T-cell (primary cell): Measurements from ENCODE around the gene CD74. TPM values are rescaled to one million over a fixed set of nuclear protein-coding genes. Genes with fewer than 3 reads are reported as not detected.

Experiments used
- ATAC-seq, 4 experiments: fragments of 200-7000 bp in 3 of 4; fragments of 150-1000 bp in 1 of 4; cut with Tn5 transposase; replicated peaks in 1 of 4; 1 replicate in 3 of 4; 2 replicates in 1 of 4; pipeline ENCODE4 v1.10.0; 2021; ENCODE audit warnings: moderate library complexity in 3 of 4, mild to moderate bottlenecking in 2 of 4, moderate number of reproducible peaks in 1 of 4
- CTCF ChIA-PET, 2 donors: fragments of 300-600 bp; sonication (Branson Sonifier 250); formaldehyde crosslinking; loops; one replicate each; lab custom pipeline; 2022; ENCODE audit warnings: antibody characterized with exemption in 2 of 2; lab: Charles Lee
- POLR2A ChIA-PET, 2 donors: fragments of 300-600 bp; sonication (Branson Sonifier 250); formaldehyde crosslinking; loops; one replicate each; lab custom pipeline; 2022; ENCODE audit warnings: antibody characterized with exemption in 2 of 2; lab: Charles Lee
- DNase-seq, 35 experiments: peaks; one replicate each; pipeline versions ENCODE4 v3.0.0 to v3.0.0-alpha.2; 2013 to 2023
- H3K27ac ChIP-seq: one replicate; pipeline ENCODE4 v1.5.1; 2013; ENCODE audit warnings: low read length
- H3K27me3 ChIP-seq, 2 experiments: replicated peaks in 1 of 2; 1 replicate in 1 of 2; 2 replicates in 1 of 2; pipeline versions ENCODE4 v1.6.1 to v1.7.0; 2013; ENCODE audit warnings: low read length in 1 of 2, mixed read lengths in 1 of 2; ENCODE audit not compliant: control insufficient read depth in 2 of 2, insufficient read depth in 2 of 2; ENCODE audit errors: extremely low read depth in 1 of 2
- H3K36me3 ChIP-seq, 2 donors: 1 replicate in 1 of 2; 2 replicates in 1 of 2; pipeline versions ENCODE4 v1.6.1 to v1.7.0; 2013; ENCODE audit warnings: low read length in 1 of 2; ENCODE audit not compliant: control insufficient read depth in 2 of 2, insufficient read depth in 1 of 2; ENCODE audit errors: extremely low read depth in 1 of 2
- H3K4me1 ChIP-seq, 2 experiments: 1 replicate in 1 of 2; 2 replicates in 1 of 2; pipeline versions ENCODE4 v1.6.1 to v1.7.0; 2013; ENCODE audit warnings: low read length in 2 of 2, mixed read lengths in 1 of 2; ENCODE audit not compliant: insufficient read depth in 2 of 2, control insufficient read depth in 1 of 2; ENCODE audit errors: extremely low read depth in 1 of 2
- H3K4me3 ChIP-seq, 2 donors: 1 replicate in 1 of 2; 2 replicates in 1 of 2; pipeline versions ENCODE4 v1.5.1 to v1.7.0; 2013; ENCODE audit warnings: mild to moderate bottlenecking in 2 of 2, low read length in 1 of 2, moderate library complexity in 1 of 2; ENCODE audit not compliant: control insufficient read depth in 1 of 2; ENCODE audit errors: extremely low read depth in 1 of 2
- H3K9me3 ChIP-seq: 2 replicates; pipeline ENCODE4 v1.7.0; 2013
- H3K27ac Mint-ChIP-seq, 2 donors: one replicate each; pipeline ENCODE4 v1.8.0; 2020 to 2021; ENCODE audit warnings: mild to moderate bottlenecking in 2 of 2, mixed read lengths in 2 of 2
- H3K27me3 Mint-ChIP-seq, 2 donors: one replicate each; pipeline ENCODE4 v1.8.0; 2021 to 2022; ENCODE audit warnings: mixed read lengths in 2 of 2
- H3K36me3 Mint-ChIP-seq: one replicate; pipeline ENCODE4 v1.8.0; 2021; ENCODE audit warnings: mixed read lengths
- H3K4me1 Mint-ChIP-seq, 3 donors: one replicate each; pipeline ENCODE4 v1.8.0; 2020 to 2022; ENCODE audit warnings: mixed read lengths in 3 of 3, mild to moderate bottlenecking in 1 of 3
- H3K4me3 Mint-ChIP-seq, 3 donors: one replicate each; pipeline ENCODE4 v1.8.0; 2020 to 2022; ENCODE audit warnings: mild to moderate bottlenecking in 3 of 3, mixed read lengths in 3 of 3, moderate library complexity in 3 of 3
- H3K9me3 Mint-ChIP-seq, 3 donors: one replicate each; pipeline ENCODE4 v1.8.0; 2020 to 2022; ENCODE audit warnings: mixed read lengths in 3 of 3
- WGBS: methylation state at CpG from one replicate; pipeline ENCODE4 v1.1.5; 2013; ENCODE audit warnings: missing lambda C conversion rate; ENCODE audit not compliant: insufficient coverage; 5-methylcytosine and 5-hydroxymethylcytosine counted together
- total RNA-seq, 35 experiments: library from RNA in 6 of 35; stranded (reverse) in 6 of 35; fragments of 120-200 nt in 1 of 35; gene quantifications; one replicate each; pipeline versions ENCODE4 v1.2.1 to v1.2.4 and lab custom pipeline; 2013 to 2026

Gene CD74
- total RNA-seq, 5 donors from 2014 or later (not counting 1 experiment from before 2014, with no cell fraction given), result 201 to 512 (median 406) TPM

DNA sequence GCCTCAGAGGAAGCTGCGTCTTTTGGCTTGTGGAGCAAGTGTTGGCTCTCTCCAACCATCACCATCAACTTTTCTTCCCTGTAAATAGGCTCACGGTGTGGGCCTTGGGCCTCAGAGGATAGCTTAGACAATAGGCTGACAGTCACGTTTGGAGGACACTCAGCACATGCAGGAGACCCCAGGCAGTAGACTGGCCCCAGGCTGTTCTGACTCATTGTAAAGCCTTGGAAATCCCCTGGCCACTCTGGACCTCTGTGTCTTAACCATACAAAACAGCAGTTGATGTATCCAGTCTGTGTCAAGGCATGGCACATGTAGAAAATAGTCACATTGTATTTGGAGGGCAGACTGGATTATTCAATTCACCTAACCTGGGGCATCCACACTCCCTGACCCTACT is 18.6 kb downstream of the CD74 start:
- no peaks in the 10 kb centered on the region for H3K4me1 ChIP-seq
- ChIA-PET CTCF (interaction anchor here in 1 of 2 donors (1.0 kb wide), 1 partner anchor 42 kb away, joined by 3 read pairs; no protein-coding TSS in a partner anchor), POLR2A (no interaction called here)
- no peak for DNase-seq
- no peak overlapping the region for H3K27ac Mint-ChIP-seq
- H3K4me3 ChIP-seq, result no peak overlapping the region
- no peaks in the 10 kb centered on the region for H3K27me3 Mint-ChIP-seq
- H3K36me3 Mint-ChIP-seq, result peaks cover 43% of the 10 kb centered on the region
- no peaks in the 10 kb centered on the region for H3K9me3 ChIP-seq
- no peak overlapping the region for H3K27ac ChIP-seq
- no peaks in the 10 kb centered on the region for H3K4me1 Mint-ChIP-seq
- H3K9me3 Mint-ChIP-seq, result no peaks in the 10 kb centered on the region
- WGBS, result 71% methylated on average over 2 of the region's 3 CpGs
- ATAC-seq, result no peak
- H3K27me3 ChIP-seq, result no peaks in the 10 kb centered on the region
- peaks cover 19 to 84% of the 10 kb centered on the region in 2 donors for H3K36me3 ChIP-seq
- no peak overlapping the region for H3K4me3 Mint-ChIP-seq

DNA sequence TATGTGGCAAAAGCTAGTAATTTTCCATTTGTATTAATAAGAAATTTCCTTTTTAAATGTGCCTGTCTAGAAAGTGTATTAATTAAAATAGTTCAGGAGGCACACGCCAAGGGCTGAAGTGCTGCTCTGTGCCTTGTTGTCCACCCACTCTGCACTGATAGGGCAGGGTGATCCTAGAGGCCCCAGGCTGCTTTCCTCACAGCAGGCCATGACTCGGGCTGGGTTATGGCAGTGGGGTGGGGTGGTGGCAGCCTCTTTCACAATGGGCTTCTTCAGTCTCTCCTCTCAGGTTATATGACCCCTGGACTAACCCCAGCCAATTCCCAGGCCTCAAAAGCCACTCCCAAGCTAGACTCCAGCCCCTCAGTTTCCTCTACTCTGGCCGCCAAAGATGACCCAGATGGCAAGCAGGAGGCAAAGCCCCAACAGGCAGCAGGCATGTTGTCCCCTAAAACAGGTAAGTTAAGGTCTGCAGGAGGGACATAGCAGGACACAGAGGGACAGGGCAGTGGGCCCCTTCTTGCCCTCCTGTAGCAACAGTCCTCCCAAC is 19.5 kb downstream of the CD74 start:
- CTCF ChIA-PET, result no interaction called here
- WGBS, result no CpG with 5 or more reads among the region's 3 CpGs
- DNase-seq, result no peak
- Mint-ChIP-seq H3K9me3 (no peaks in the 10 kb centered on the region), H3K4me3 (no peak overlapping the region), H3K27ac (peak overlapping the region in 1 of 2 donors; percentile 12), H3K36me3 (peaks cover 46% of the 10 kb centered on the region), H3K4me1 (no peaks in the 10 kb centered on the region), H3K27me3 (no peaks in the 10 kb centered on the region)
- Histone ChIP-seq H3K4me3 (no peak overlapping the region), H3K27me3 (no peaks in the 10 kb centered on the region), H3K36me3 (peaks cover 19 to 83% of the 10 kb centered on the region in 2 donors), H3K27ac (no peak overlapping the region), H3K4me1 (no peaks in the 10 kb centered on the region), H3K9me3 (no peaks in the 10 kb centered on the region)
- no peak for ATAC-seq
- POLR2A ChIA-PET, result no interaction called here

DNA sequence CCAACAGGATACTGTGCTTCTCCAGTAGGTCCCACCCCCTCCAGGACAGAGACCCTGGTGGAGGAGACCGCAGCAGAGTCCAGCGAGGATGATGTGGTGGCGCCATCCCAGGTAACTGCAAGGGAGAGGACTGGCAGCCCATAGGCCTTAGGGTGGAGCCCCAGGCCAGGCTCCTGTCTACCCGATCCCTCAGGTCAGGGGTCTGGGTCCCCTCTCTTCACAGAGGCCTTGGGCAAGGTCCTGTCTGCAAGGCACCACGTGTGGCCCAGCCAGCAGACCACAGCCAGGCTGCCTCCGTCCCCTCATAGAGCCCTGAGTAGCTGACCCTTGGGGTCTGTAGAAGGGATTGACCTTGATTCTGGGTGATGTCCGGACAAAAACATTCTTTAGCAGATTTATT is 20.0 kb downstream of the CD74 start:
- Mint-ChIP-seq H3K27ac (no peak overlapping the region), H3K36me3 (peaks cover 44% of the 10 kb centered on the region), H3K4me1 (no peaks in the 10 kb centered on the region), H3K4me3 (no peak overlapping the region), H3K27me3 (no peaks in the 10 kb centered on the region), H3K9me3 (no peaks in the 10 kb centered on the region)
- ATAC-seq, result no peak
- POLR2A ChIA-PET, result no interaction called here
- Histone ChIP-seq H3K4me1 (no peaks in the 10 kb centered on the region), H3K4me3 (no peak overlapping the region), H3K36me3 (peaks cover 19 to 85% of the 10 kb centered on the region in 2 donors), H3K27me3 (no peaks in the 10 kb centered on the region), H3K9me3 (no peaks in the 10 kb centered on the region), H3K27ac (no peak overlapping the region)
- DNase-seq, result no peak
- CTCF ChIA-PET, result no interaction called here
- WGBS, result 95% methylated on average over 5 of the region's 7 CpGs

DNA sequence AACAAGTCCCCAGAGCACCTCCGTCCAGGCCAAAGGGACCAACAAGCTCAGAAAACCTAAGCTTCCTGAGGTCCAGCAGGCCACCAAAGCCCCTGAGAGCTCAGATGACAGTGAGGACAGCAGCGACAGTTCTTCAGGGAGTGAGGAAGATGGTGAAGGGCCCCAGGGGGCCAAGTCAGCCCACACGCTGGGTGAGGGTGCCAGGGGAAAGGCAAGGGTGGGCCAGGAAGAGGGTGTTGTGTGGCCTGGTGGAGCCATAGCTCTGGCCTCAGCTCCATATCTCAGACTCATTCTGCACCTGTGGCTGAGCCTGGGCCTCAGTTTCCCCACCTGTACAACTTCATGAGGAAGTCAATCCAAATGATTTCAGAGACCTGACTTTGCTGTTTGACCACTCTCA is 20.7 kb downstream of the CD74 start:
- no peaks in the 10 kb centered on the region for H3K4me1 Mint-ChIP-seq
- peaks cover 43% of the 10 kb centered on the region for H3K36me3 Mint-ChIP-seq
- no peaks in the 10 kb centered on the region for H3K9me3 ChIP-seq
- CTCF ChIA-PET, result no interaction called here
- POLR2A ChIA-PET, result no interaction called here
- DNase-seq (no peak), ATAC-seq (no peak)
- no peak overlapping the region for H3K4me3 ChIP-seq
- no peak overlapping the region for H3K27ac Mint-ChIP-seq
- H3K4me1 ChIP-seq, result no peaks in the 10 kb centered on the region
- H3K27ac ChIP-seq, result no peak overlapping the region
- H3K4me3 Mint-ChIP-seq, result no peak overlapping the region
- H3K27me3 Mint-ChIP-seq, result no peaks in the 10 kb centered on the region
- no peaks in the 10 kb centered on the region for H3K27me3 ChIP-seq
- H3K9me3 Mint-ChIP-seq, result no peaks in the 10 kb centered on the region
- peaks cover 13 to 91% of the 10 kb centered on the region in 2 donors for H3K36me3 ChIP-seq
- 83% methylated on average over 1 of the region's 3 CpGs for WGBS

DNA sequence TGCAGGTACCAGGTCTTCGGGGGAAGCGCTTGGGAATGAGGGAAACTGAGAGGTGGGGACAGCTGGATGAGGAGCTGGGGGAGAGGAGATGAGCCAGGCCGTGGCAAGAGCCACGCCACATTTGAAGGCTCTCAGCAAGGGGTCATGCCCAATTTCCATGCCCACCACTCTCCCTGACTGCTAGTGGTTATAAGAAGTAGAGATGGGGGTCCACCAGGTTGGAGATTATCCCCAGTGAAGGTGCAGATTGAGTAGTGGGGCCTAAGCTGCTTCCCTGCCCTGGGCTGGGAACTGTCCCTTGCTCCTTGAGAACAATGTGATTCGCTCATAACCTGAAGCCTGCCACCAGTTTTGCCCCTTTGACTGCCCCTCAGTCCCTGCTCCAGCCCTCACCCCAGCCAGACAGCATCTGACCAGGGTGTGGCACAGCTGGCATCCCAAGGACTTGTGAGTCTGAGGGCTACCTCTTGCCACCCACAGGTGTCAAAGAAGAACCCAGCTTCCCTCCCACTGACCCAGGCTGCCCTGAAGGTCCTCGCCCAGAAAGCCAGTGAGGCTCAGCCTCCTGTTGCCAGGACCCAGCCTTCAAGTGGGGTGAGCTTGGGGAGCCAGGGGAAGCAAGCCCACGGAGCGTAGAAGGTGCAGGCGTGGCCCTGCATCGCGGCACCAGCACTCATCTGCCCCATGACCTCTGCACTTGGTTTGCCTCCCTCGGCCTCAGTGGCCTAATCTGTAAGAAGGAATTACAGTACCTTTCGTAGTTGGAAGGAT is 21.5 kb downstream of the CD74 start:
- no peak overlapping the region for H3K27ac Mint-ChIP-seq
- CTCF ChIA-PET, result no interaction called here
- H3K36me3 Mint-ChIP-seq, result peaks cover 47% of the 10 kb centered on the region
- no peaks in the 10 kb centered on the region for H3K4me1 ChIP-seq
- H3K27ac ChIP-seq, result no peak overlapping the region
- DNase-seq, result no peak
- no peak for ATAC-seq
- no peaks in the 10 kb centered on the region for H3K27me3 Mint-ChIP-seq
- H3K4me3 ChIP-seq, result no peak overlapping the region
- no peaks in the 10 kb centered on the region for H3K9me3 ChIP-seq
- 98% methylated on average over 9 of the region's 13 CpGs for WGBS
- H3K4me3 Mint-ChIP-seq, result no peak overlapping the region
- peaks cover 18 to 94% of the 10 kb centered on the region in 2 donors for H3K36me3 ChIP-seq
- POLR2A ChIA-PET, result no interaction called here
- no peaks in the 10 kb centered on the region for H3K9me3 Mint-ChIP-seq
- no peaks in the 10 kb centered on the region for H3K4me1 Mint-ChIP-seq
- H3K27me3 ChIP-seq, result no peaks in the 10 kb centered on the region

DNA sequence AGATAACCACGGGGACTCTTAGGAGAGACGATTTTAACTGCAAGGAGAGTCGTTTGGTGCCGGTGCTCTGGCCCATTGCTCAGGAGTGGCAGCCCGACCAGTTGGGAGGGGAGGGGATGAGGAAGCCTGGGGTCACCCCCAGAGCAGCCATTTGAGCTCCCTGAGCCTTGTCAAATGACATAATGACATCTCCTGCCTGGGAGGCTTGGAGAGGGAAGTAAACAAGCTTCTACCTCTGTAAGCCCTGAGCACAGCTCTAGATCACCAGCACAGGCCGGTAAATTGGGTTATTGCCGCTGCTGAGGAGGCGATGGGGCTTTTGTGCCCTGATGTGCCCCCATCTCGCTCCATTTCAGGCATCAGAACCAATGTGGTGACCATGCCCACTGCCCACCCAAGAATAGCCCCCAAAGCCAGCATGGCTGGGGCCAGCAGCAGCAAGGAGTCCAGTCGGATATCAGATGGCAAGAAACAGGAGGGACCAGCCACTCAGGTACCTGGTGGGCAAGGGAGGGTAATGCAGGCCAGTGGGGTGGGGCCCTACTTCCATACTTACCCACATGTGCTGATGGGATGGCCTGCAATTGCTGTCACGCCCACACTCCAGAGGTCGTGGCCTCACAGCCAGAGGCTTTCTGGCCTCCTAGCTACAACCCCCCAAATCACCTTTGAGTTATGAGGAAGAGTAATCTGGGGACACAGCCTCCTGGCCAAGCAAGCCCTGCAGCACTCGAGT is 23.0 kb downstream of the CD74 start:
- no peak for ATAC-seq
- no peak for DNase-seq
- Mint-ChIP-seq H3K4me1 (no peaks in the 10 kb centered on the region), H3K4me3 (no peak overlapping the region), H3K9me3 (no peaks in the 10 kb centered on the region), H3K27me3 (no peaks in the 10 kb centered on the region), H3K36me3 (peaks cover 39% of the 10 kb centered on the region), H3K27ac (no peak overlapping the region)
- no peaks in the 10 kb centered on the region for H3K27me3 ChIP-seq
- H3K4me3 ChIP-seq, result no peak overlapping the region
- CTCF ChIA-PET, result no interaction called here
- POLR2A ChIA-PET, result no interaction called here
- 97% methylated on average over 9 of the region's 13 CpGs for WGBS
- no peak overlapping the region for H3K27ac ChIP-seq
- H3K4me1 ChIP-seq, result no peaks in the 10 kb centered on the region
- H3K36me3 ChIP-seq, result peaks cover 24 to 96% of the 10 kb centered on the region in 2 donors
- no peaks in the 10 kb centered on the region for H3K9me3 ChIP-seq
